Middle frontal gyrus (tissue), 1 donor: Measurements from ENCODE around the gene SPPL3.

Experiments
- DNase-seq: peaks from one replicate; pipeline ENCODE4 v3.0.0-alpha.2; 2015; ENCODE audit warnings: low spot score; ENCODE audit errors: extremely low spot score

Gene SPPL3

DNA sequence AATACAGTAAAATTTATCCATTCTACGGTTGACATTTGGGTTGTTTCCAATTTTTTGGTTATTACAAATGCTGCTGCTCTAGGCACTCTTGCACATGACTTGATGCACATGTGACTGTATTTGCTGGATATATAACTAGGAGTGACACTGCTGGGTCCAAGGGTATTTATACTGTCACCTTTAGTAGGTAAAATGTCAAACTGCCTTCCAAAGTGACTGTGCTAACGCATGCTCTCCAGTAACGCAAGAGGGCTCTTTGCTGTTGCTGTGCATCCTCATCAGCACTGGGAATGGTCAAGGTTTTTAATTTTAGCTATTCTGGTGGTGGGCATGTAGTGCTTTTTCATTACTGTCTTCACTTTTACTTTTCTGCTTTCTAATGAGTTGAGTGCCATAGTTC is 116.3 kb downstream of the SPPL3 start:
- DNase-seq, result no peak

DNA sequence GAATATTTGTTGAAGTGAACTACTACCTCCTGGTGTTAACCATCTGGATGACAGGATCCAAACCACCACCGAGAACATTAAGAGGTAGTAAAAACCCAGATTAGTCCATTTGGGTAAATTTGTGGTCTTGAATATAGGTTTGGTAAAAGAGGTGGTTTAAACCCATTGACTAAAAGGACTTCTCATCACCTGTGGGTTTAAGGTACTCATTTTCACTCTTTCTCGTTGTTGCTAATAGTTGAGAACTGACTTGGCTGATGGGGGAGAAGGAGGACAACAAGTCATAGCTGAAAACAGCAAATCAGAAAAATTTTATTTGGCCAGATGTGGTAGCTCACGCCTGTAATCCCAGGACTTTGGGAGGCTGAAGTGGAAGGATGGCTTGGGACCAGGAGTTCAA is 119.4 kb downstream of the SPPL3 start:
- no peak for DNase-seq

DNA sequence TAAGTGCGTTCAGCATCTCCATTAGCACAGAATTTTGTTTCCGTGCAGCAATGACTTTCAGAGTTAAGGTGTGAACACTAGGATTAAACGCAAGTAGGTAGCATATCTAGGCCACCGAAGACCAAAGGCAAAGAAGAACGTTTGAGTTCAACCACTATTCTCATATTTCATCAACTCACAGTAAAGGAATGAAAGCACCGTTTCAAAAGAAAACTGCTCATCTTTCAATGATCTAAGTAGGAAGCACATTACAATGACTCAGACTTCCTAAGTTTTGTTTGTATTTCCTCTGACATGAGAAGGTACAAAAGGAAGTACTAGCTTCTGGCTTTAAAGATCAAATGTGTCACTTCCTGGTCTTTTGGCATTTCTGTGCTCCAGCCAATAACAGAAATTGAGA is 121.0 kb downstream of the SPPL3 start:
- no peak for DNase-seq

DNA sequence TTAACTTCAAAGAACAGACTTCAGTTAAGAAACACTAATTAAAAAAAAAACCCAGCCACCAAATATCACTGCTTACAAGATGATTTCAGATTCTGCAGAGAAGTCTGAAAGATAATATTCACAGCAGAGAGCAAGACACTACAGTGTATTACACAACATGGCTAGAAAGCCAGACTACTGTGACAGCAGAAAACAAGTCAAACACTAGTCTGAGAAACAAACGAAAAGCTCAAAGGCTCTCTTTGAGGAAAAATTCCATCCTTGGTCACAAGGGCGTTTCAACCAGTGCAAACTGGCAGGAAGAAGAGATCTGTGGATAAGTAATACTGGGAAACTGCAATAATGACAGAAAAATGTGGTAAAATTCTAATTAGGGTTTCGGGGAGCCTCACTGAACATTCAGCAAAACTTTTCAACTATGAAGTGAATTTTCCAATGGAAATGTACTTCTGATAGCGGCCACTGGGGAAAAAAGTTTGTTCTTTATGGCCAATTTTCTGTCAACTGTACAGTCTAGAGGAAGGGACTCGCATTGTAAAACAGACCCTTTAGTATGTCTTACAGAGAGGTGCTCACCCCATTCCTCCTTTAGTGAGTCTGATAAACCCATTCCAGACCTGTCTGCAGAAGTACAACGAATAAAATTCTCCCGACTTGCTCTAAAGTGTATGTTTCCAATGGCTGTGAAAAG is 128.2 kb downstream of the SPPL3 start:
- no peak for DNase-seq

DNA sequence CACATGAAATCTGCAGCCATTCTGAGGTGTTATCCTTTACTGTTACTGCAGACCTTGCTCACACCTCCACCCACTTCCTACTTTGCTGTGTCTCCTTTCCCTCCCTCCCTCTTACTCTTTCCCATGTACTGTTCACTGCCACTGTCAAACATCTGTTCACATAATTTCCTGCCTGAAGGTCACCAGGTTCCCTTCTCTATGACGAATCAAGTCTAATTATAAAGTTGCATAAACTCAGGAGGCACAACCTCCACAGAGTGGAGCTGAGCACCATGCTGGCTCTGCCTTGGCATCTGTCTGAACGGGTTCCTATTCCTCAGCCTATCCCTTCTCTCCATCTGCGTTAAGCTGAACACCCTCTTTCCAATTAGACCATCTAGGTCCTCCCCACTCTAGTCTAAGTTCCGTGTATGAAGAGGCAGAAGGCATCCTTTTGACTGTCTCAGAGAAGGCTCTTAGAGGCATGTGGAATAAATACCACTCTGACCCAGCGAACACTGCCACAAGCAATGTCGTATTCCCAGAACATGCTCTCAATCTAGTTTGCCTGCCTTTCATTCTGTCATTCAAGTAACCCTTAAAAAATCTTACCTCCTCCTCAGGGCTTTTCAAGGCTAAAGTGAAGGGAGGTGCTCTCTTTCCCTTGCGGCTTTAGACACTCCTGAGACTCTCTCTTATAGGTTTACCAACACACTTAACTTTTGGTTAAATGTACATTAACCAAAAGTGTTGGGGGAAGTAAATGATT is 129.8 kb downstream of the SPPL3 start:
- DNase-seq, result no peak

DNA sequence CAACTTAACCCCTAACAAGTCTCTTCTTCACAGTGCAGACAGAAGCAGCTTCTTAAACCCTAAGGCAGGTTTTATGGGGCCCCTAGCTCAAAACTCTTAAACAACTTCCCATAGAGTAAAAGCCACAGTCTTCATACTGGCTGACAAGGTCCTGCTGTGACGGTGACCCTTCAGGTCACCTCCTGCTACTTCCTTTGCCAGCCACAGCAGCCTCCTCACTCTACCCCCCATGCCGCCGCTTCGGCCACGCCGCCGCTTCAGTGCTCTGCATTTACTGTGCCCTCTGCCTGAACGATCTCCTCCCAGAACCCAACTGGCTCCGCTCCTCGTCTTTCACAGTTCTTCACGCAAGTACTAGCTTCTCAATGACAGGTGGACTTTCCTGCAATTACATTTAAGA is 133.1 kb downstream of the SPPL3 start:
- no peak for DNase-seq

DNA sequence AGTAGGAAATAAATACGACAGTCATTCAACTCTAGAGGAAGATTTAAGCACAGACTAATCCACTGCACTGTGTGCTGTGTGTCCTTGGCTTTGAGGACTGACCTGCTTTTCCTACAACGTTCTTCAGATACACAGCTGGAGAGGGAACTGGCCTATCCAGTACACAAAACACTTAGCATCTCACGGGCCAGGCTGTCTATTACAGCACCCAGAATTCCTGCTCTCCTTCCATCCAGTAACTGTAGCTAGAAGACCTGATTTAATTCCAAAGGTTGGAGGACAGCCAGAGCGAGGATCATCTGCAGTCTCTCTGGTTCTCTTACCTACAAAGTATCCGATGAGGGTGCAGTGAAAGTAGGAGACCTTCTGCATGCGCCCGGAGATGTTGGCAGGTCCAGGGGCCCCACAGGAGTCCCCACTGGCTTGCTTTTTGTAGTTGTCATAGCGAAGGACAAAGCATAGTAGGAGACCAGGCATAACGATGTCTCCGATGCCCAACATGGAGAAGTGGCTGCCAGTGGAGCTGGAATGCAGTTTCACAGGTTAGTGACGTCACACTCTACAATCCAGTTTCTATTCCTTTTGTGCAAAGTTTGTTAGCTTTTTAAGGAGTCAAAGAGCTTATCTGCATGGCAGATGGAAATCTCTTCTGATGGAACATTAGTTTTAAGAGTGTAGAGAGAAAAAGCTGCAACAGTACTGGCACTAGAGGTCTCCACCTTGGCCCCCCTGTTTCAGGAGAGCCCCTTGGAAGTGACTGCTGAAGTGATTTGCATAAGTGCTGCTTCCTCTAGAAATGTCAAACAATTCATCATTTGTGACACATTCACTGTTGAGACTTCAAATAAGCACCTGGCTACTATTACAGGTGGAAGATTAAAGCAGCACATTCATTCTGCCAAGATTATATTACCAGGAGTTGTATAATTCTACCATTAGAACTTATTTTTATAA is 136.8 kb downstream of the SPPL3 start:
- DNase-seq, result no peak

DNA sequence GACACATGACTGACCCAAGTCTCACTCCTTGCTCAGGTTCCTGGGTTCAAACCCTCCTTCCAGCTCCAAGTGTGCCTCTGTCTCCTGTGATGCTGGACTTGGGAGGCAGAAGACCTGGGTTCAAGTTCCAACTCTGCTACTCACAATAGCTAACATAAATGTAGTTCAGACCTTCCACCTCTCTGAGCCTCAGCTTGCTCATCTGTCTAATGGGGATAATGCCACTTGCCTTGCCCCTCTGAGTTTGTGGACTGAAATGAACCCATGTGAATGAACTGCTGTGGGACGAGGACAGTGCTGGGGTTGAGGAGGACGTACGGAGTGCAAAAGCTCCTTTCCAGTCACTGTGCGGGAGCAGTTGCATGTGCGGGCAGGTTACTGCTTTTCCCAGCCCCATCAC is 137.6 kb downstream of the SPPL3 start:
- no peak for DNase-seq

DNA sequence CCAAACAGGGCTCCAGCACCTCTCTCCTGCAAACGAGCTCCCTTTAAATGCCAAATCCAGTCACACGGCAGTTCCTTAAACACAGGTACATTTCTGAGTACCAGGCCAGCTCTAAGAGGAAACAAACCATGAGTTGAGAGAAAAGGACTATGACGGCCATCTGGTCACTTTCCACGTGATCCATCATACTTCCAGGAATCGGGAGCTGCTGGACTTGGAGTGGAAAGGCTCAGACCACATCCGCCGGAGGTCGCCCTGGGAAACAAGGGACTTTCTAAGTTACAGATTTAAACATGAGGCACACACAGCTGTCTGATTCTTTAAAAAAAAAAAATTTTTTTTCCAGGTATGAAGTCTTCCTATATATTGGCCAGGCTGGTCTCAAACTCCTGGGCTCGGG is 139.3 kb downstream of the SPPL3 start:
- DNase-seq, result no peak

DNA sequence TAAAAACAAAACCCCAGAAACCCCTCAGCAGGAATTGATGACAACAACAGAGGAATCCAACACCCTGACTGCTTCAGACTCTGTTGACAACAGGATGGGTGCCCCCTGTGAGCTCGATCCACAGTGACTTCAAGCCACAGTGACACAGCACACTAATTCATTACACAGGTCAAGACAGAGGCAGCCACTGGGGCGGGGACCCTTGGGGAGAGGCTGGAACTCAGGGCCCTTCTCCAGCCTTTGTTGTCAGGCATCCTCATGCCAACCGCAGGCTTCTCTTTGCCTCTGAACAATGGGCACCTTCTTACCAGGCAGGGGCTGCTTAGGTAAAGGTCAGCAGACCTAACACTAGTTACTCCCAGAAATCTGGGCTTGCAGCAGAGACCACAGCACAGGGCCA is 140.9 kb downstream of the SPPL3 start:
- DNase-seq, result no peak

DNA sequence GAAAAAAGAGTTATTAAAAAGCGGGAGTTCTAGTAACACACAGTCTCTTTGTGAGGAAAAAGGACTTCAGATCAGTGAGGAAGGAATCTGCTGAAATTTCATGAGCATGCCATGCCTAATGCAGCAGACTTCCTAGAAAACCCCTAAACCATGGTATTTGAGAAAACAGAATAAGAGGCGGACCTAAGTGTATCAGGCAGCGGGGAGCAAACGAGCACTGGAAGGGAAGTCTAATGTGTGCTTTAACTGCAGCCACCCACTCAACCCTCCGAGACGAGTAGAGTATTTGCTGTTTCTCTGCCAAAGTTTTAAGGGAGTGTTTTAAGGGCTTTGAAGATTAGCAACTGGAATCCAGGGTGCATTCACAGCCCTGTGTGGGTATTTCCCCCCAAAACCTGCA is 142.1 kb downstream of the SPPL3 start:
- no peak for DNase-seq

DNA sequence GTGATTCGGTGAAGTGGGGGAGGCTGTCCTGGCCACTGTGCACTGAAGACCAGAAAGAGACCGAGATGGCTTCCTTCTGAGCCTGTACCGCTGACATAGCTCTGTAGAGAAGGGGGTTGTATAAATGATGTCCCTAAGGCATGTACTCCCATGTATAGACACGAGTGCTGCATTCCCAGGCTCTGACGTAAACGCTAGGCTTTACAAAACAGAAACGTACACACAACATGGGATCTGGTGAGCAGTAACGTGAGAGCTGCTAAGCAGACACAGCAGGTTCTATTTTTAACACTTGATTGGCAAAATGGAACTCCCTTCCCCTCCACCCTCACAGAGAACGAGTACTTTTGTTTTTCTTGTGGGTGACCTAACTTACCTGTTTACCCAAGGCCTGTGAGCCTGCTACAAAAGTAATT is 142.6 kb downstream of the SPPL3 start:
- peak; percentile 13 for DNase-seq

DNA sequence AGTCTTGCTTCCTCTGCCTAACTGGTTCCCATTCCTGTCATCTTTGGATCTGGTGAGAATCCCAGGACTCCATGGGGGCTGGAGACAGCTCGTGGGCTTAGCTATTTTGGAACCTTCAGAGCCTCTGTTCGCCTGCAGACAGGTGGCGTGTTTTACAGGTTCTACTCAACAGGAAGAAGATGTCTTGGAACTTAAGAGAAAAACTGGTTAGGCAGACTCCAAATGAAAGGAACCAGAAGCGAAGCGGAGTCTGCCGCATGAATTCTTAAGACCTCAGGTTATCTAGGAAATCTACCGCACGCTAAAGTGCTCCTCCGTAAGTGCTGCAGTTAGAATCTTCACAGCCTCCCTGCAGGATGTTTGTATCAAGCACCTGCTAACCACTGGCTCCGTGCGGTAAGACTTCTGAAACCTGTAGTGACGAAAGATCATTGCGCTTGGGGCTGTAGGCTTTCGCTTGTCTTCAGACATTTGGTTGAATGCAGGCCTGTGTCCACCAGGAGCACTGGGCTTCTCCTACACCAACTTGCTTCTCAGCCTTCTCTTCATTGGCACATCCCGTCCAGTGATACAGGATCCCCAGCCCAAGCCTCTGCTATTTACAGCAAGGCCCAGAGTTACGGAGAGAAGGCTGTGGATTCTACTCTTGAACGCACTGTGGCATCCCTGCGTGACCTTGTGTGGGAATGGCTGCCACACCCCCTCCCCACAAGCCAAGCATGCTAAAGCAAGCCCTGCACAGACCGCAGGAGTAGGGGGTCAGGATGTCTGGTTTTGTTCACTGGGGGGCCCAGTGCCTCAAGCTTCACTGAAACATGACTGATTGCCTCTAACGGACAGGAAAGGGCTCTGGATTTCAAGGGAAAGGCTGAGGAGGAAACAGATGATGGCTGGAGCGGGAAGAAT is 143.6 kb downstream of the SPPL3 start:
- DNase-seq, result no peak

DNA sequence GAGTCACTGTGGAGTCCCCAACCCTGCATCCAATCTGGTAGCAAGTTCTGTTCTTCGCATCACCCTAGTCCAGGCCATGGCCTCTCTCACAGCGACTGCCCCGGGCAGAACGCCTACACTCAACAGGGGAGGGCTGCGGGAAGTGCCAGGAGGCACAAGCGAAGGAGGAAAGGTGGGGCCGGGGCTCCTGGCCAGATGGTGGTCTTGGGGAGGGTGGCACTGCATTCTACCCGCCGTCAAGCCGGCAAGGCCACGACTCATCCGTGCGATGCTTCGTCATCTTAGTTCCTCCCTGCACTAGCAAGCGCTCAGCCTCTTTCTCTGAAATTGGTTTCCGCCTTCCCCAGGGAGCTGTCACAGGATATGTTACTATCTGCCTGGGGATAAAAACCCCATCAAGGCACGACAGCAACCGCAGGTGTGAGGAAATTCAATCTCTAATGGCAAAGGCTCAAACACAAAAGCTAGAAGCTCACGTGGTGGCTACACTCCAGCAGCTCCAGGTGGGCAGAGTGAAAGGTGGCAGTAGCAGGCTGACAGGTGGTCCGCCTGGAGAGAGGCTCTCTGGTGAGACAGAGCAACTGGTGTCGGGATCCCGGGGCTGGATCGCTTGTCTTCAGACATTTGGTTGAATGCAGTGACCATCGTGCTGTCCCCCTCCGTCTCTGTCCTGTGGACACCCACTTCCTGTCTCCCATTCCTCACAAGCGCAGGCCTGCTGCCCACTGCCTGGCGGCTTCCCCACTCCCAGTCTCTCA is 144.4 kb downstream of the SPPL3 start:
- DNase-seq, result no peak

DNA sequence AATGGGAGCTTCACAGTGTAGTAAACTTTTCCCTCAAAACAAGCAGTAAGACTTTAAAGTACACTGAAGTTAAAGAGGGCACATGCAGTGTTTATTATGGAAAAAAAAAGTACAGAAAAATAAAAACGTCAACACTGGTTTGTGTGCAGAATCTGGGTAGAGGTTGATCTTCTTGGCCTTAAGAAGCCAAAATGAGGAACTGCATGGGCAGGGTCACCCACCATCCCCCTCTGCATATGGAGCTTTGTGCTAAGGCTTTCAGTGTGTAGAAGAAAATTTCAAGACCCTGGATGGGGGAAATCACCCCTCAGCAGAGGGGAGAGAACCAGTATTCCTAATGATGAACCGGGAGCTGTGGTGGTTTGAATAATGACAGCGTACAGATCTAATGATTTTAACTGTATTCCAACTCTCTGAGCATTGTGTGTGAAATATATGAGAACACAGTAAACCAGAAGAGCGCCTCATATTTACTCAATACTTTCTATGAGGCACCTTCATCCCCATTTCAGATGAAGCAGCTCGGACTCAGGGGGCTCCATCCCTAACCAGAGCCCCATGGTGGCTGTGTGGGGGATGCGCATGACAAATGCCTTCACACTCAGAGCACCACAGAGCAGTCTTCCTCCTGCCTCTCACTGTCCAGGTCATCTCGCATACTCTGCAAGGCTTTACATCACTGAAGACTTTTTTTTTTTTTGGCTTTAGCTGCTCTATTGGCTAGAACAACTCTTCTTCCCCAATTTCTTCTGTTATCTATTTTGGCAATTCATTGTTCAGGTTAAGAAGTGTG is 145.2 kb downstream of the SPPL3 start:
- no peak for DNase-seq

DNA sequence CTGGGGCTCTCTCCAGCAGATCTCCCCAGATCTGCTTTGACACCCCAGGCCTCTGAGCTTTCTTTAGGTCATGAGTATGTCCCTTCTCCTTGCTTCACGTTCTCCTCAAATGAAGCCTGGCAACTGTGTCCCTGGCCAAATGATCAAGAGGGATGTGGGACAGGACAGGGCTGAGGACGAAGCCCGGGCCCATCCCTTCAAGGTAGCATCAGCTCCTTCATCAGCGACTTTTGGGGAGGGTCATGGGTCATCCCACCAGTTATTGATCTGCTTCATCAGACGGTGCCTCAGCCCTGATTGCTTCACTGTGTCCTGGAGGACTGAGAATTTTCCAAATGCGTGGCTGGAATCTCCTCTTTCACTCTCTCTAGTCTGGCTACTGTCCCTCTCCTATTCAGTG is 146.2 kb downstream of the SPPL3 start:
- no peak for DNase-seq

DNA sequence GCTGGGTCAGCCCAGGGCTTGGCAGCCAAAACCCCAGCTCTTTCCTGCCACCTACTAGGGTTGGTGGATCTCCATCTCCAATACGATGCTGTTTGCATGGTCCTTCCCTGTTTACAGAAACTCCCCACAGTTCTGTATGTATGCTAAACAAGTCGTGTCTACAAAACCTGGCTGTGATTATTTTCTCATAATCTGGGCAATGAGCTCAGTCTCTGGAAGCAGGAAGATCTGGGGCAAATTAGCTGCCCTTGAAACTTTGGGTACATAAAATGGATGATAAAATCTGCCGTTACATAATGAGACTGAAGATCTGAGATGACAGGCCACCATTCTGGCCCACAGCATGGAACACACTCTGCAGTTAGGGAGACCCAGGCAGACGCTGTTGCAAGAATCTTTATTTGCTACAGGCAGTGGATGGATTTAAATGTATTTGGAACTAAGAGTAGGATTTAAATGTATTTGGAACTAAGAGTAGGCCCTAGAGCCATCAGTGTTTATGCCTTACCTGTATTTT is 146.9 kb downstream of the SPPL3 start:
- no peak for DNase-seq

DNA sequence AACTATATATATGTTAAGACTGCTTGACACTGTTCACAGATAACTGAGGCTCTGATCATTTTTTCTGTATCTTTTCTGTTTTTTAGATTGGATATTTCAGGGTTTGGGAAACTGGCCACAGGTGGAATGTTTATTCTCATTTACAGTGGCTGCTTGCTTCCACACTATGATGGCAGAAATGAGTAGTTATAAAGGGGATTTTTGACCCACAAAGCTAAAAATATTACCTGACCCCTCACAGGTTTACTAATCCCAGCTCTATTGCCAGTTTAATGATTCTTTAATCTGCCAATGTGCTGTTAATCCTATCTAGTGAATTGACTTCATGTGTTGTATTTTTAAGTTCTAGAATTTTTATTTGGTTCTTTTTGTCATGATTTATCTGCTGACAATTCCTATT is 148.9 kb downstream of the SPPL3 start:
- DNase-seq, result no peak

DNA sequence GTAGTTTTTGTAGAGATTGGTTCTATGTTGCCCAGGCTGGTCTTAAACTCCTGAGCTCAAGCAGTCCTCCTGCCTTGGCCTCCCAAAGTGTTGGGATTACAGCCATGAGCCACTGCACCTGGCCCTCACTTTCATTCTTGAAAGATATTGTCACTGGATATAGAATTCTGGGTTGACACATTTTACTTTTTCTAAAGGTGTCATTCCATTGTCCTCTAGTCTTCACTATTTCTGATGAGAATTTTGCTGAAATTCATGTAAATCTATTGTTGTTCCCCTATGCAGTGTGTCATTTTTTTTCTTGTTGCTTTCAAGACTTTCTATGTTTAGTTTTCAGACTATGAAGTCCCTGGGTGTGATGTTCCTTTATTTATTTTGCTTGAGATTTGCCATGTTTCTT is 149.4 kb downstream of the SPPL3 start:
- no peak for DNase-seq
